ENCODE results near the gene NUP98. TPM values are rescaled to one million over a fixed set of nuclear protein-coding genes. Genes with fewer than 3 reads are reported as not detected.
A peak's percentile ranks its signal among the peaks of the same experiment; 100 is the strongest.
"Not testable (repeated sequence)": the region's sequence is repeated elsewhere in the genome, so short reads cannot be mapped to it uniquely, and the experiment has no call there.

NUP98 gene
- total RNA-seq, 1 donor from 2014 or later, result 94.8 TPM

DNA sequence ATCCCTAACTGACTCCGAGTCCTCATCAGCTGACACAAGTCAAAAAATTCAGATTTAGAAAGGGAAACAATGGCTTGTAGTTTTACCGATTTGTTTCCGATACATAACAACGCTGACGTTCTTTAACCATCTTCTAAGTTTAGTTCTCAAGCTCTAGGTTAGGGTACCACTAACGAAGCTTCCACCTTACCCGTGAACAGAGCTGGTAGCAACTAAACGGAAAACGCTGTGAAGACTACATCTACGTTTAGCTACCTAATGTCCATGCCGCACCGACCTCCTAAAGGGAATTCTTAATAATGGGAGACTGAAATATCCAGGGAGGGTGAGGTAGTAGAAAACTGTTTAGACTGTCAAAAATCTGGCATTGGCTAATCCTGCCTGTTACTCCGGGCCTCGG, 1.0 kb downstream of the NUP98 start:
- no peak for DNase-seq (ENCODE audit: low spot score)
- Histone ChIP-seq H3K27ac (no peak overlapping the region), H3K9ac (peak overlapping the region; percentile 82), H3K4me1 (peaks cover 9% of the 10 kb centered on the region), H3F3A (ENCODE audit: low read depth) (peaks cover 19% of the 10 kb centered on the region), H3K79me2 (ENCODE audit: low read depth) (peaks cover 59% of the 10 kb centered on the region), H3K9me3 (ENCODE audit: low read depth) (no peaks in the 10 kb centered on the region), H3K4me3 (peak overlapping the region; percentile 86), H3K36me3 (no peaks in the 10 kb centered on the region), H4K20me1 (ENCODE audit: low read depth) (peaks cover 47% of the 10 kb centered on the region), H2AFZ (replicated peaks) (no peak overlapping the region), H3K27me3 (no peaks in the 10 kb centered on the region), H3K4me2 (peak overlapping the region; percentile 89)
- Mint-ChIP-seq H3K36me3 (peaks cover 20% of the 10 kb centered on the region), H3K4me1 (peaks cover 23% of the 10 kb centered on the region), H3K4me3 (peak overlapping the region; percentile 91), H3K27ac (peak overlapping the region; percentile 11), H3K27me3 (ENCODE audit: insufficient read depth, low read depth) (peaks cover 5% of the 10 kb centered on the region), H3K9me3 (no peaks in the 10 kb centered on the region)
- TF ChIP-seq, protein P1, sequence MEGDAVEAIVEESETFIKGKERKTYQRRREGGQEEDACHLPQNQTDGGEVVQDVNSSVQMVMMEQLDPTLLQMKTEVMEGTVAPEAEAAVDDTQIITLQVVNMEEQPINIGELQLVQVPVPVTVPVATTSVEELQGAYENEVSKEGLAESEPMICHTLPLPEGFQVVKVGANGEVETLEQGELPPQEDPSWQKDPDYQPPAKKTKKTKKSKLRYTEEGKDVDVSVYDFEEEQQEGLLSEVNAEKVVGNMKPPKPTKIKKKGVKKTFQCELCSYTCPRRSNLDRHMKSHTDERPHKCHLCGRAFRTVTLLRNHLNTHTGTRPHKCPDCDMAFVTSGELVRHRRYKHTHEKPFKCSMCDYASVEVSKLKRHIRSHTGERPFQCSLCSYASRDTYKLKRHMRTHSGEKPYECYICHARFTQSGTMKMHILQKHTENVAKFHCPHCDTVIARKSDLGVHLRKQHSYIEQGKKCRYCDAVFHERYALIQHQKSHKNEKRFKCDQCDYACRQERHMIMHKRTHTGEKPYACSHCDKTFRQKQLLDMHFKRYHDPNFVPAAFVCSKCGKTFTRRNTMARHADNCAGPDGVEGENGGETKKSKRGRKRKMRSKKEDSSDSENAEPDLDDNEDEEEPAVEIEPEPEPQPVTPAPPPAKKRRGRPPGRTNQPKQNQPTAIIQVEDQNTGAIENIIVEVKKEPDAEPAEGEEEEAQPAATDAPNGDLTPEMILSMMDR (IDR thresholded peaks at IDR 0.05), result no peak
- no peak for TF ChIP-seq EZH2 (IDR thresholded peaks at IDR 0.05)
- TF ChIP-seq EZH2phosphoT487 (IDR thresholded peaks at IDR 0.05), result no peak

- peaks cover 4% of the 10 kb centered on the region for H3K27me3 Mint-ChIP-seq (ENCODE audit: insufficient read depth, low read depth)
- no peaks in the 10 kb centered on the region for H3K36me3 ChIP-seq
- no peak for DNase-seq (ENCODE audit: low spot score)
- no peaks in the 10 kb centered on the region for H3K9me3 ChIP-seq (ENCODE audit: low read depth)
- no peak overlapping the region for H3K27ac ChIP-seq
- peak overlapping the region; percentile 82 for H3K9ac ChIP-seq
- no peaks in the 10 kb centered on the region for H3K27me3 ChIP-seq
- no peak overlapping the region for H2AFZ ChIP-seq (replicated peaks)
- H3K4me3 ChIP-seq, result peak overlapping the region; percentile 86
- peak overlapping the region; percentile 91 for H3K4me3 Mint-ChIP-seq
- H3K27ac Mint-ChIP-seq, result peak overlapping the region; percentile 73
- peaks cover 20% of the 10 kb centered on the region for H3K36me3 Mint-ChIP-seq
- peaks cover 19% of the 10 kb centered on the region for H3F3A ChIP-seq (ENCODE audit: low read depth)
- H3K9me3 Mint-ChIP-seq, result no peaks in the 10 kb centered on the region
- TF ChIP-seq EZH2phosphoT487 (IDR thresholded peaks at IDR 0.05) (no peak), EZH2 (IDR thresholded peaks at IDR 0.05) (no peak)
- TF ChIP-seq, protein P1 (IDR thresholded peaks at IDR 0.05), result no peak
- peaks cover 47% of the 10 kb centered on the region for H4K20me1 ChIP-seq (ENCODE audit: low read depth)
- peaks cover 9% of the 10 kb centered on the region for H3K4me1 ChIP-seq
- H3K4me2 ChIP-seq, result peak overlapping the region; percentile 89
- H3K79me2 ChIP-seq (ENCODE audit: low read depth), result peaks cover 63% of the 10 kb centered on the region
- H3K4me1 Mint-ChIP-seq, result peaks cover 23% of the 10 kb centered on the region
Observed at GRCh38 chr11:3796002-3796311, 1.4 kb downstream of the NUP98 start.

DNA sequence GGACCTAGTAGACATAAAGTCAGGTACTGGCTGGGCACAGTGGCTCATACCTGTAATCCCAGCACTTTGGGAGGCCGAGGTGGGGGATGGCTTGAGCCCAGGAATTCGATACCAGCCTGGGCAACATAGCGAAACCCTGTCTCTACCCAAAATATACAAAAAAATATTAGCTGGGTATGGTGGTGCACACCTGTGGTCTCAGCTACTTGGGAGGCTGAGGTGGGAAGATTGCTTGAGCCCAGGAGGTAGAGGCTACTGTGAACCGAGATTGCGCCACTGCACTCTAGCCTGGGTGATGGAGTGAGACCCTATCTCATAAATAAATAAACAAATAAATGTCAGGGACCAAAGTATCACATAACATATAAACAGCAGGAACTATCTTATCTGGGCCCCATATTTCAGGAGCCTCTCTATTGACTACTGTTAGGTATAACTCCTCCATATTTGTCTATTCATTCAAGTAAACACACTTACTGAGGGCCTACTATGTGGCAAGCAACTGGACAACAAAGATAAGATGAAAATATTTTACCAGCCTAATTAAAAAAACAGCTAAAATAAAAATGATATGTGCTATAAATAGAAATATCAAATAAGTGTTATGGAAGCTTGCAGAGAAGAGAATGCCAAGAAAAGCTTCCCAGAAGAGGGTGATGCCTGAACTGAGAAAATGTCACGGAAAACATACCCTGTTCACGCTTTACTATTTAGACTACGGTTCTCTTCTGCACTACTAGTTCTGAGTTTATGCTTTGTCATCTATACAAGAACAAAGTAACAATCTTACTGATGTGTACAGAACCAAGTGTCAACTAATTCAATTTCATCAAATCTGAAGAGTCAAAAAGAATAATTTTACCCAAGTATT, 2.0 kb downstream of the NUP98 start:
- H3K9me3 Mint-ChIP-seq, result no peaks in the 10 kb centered on the region
- H3K4me3 Mint-ChIP-seq, result peak overlapping the region; percentile 91
- TF ChIP-seq, protein P1 (IDR thresholded peaks at IDR 0.05), result no peak
- TF ChIP-seq EZH2phosphoT487 (IDR thresholded peaks at IDR 0.05) (no peak), EZH2 (IDR thresholded peaks at IDR 0.05) (no peak)

DNA sequence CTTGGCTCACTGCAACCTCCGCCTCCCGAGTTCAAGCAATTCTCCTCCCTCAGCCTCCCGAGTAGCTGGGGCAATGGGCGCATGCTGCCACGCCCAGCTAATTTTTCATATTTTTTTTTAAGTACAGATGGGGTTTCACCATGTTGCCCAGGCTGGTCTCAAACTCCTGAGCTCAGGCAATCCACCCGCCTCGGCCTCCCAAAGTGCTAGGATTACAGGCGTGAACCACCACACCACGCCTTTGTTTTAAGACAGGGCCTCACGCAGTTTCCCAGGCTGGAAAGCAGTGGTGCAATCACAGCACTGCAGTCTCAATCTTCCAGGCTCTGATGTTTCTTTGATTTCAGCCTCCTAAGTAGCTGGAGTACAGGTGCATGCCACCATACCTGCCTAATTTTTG, 3.0 kb downstream of the NUP98 start:
- H3K4me2 ChIP-seq; H3K27ac Mint-ChIP-seq; H3K27me3 Mint-ChIP-seq (ENCODE audit: insufficient read depth, low read depth); DNase-seq (ENCODE audit: low spot score); H3K4me1 ChIP-seq; H3K27me3 ChIP-seq; H3K4me3 ChIP-seq; H3K9ac ChIP-seq; H3K9me3 Mint-ChIP-seq; H3K4me3 Mint-ChIP-seq; H2AFZ ChIP-seq (replicated peaks); H3K27ac ChIP-seq; H3K9me3 ChIP-seq (ENCODE audit: low read depth); H3K36me3 ChIP-seq: not testable (repeated sequence)
- Histone ChIP-seq H3K79me2 (ENCODE audit: low read depth) (peaks cover 79% of the 10 kb centered on the region), H3F3A (ENCODE audit: low read depth) (peaks cover 19% of the 10 kb centered on the region), H4K20me1 (ENCODE audit: low read depth) (peaks cover 61% of the 10 kb centered on the region)
- Mint-ChIP-seq H3K4me1 (peaks cover 27% of the 10 kb centered on the region), H3K36me3 (peaks cover 27% of the 10 kb centered on the region)

More for the DNA sequence above, 2.0 kb downstream of the NUP98 start:
- Histone ChIP-seq H3K36me3 (no peaks in the 10 kb centered on the region), H4K20me1 (ENCODE audit: low read depth) (peaks cover 52% of the 10 kb centered on the region), H3K27ac (no peak overlapping the region), H3K4me3 (peak overlapping the region; percentile 86), H3K79me2 (ENCODE audit: low read depth) (peaks cover 69% of the 10 kb centered on the region), H3K27me3 (no peaks in the 10 kb centered on the region), H3F3A (ENCODE audit: low read depth) (peaks cover 19% of the 10 kb centered on the region), H2AFZ (replicated peaks) (no peak overlapping the region), H3K4me1 (peaks cover 9% of the 10 kb centered on the region), H3K9ac (no peak overlapping the region), H3K9me3 (ENCODE audit: low read depth) (no peaks in the 10 kb centered on the region), H3K4me2 (peak overlapping the region; percentile 89)
- peaks cover 3% of the 10 kb centered on the region for H3K27me3 Mint-ChIP-seq (ENCODE audit: insufficient read depth, low read depth)
- H3K27ac Mint-ChIP-seq, result peak overlapping the region; percentile 73
- H3K36me3 Mint-ChIP-seq, result peaks cover 23% of the 10 kb centered on the region
- peaks cover 23% of the 10 kb centered on the region for H3K4me1 Mint-ChIP-seq
- no peak for DNase-seq (ENCODE audit: low spot score)
